NCI-H1092 treated with DMSO at 0.1 percent for 48 hours (cell line): ENCODE results near the gene BEAN1.

Experiments used
- DNase-seq: peaks from one replicate; lab custom pipeline; 2025; lab: John Stamatoyannopoulos, UW

The BEAN1 gene, protein sequence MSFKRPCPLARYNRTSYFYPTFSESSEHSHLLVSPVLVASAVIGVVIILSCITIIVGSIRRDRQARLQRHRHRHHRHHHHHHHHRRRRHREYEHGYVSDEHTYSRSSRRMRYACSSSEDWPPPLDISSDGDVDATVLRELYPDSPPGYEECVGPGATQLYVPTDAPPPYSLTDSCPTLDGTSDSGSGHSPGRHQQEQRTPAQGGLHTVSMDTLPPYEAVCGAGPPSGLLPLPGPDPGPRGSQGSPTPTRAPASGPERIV

DNA sequence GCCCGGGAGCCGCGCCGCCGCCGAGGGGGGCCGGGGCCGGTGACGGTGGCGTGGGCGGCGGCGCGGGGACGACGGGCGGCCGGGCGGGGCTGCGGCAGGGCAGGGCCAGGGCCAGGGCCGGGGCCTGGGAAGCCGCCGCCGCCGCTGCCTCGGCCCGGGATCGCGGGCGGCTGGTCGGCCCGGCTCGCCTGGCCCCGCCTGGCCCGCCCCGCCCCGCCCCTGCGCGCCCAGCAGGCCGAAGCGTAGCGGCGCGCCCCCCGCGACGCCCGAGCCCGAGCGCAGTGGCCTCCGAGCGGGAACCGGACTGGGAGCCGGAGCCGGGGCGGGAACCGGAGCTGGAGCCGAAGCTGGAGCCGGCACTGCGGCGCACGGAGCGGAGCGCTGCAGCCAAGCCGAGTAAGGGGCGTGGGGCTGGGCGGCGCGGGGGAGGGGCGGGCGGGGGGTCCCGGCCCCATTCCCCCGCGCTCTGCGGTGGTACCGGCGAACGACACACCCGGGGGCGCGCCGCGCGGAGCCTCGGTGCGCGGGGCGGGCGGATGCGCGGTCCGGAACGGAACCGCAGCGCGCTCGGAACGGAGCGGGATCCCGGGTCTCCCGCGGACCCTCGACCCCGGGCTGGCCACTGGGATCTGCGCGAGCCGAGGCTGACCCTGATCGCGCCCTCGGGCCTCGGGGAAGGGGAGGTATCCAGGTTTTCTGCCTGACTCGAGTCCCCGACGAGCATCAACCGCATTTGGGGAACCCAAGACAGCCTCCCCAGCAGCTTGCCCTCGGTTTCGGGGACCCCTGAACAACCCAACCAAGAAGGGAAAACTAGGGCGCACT is at the start of gene BEAN1:
TSS of gene BEAN1 (plus strand) at position 260 of the 825 bp plus-strand sequence. CDS start 10,382 bp downstream, outside the sequence.
- peak; percentile 9 for DNase-seq

DNA sequence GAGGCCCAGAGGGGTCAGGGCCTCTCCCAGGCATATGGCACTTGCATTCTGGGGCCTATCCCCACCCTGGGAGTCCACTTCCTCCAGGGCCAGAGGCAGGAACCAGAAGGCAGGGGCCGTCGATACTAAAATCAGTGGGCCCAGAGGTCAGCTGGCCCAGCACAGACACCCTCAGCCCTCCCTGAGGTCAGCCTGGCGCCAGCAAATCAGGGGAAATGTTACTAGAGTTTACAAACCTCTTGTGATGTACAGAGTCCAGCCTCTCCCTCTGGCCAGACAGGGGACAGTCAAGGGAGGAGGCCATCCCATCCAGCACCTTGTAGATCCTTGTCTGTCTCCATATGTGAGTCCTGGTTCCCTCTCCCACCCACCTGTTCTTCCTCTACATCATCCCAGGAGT is 49.8 kb upstream of the BEAN1 start:
- no peak for DNase-seq

DNA sequence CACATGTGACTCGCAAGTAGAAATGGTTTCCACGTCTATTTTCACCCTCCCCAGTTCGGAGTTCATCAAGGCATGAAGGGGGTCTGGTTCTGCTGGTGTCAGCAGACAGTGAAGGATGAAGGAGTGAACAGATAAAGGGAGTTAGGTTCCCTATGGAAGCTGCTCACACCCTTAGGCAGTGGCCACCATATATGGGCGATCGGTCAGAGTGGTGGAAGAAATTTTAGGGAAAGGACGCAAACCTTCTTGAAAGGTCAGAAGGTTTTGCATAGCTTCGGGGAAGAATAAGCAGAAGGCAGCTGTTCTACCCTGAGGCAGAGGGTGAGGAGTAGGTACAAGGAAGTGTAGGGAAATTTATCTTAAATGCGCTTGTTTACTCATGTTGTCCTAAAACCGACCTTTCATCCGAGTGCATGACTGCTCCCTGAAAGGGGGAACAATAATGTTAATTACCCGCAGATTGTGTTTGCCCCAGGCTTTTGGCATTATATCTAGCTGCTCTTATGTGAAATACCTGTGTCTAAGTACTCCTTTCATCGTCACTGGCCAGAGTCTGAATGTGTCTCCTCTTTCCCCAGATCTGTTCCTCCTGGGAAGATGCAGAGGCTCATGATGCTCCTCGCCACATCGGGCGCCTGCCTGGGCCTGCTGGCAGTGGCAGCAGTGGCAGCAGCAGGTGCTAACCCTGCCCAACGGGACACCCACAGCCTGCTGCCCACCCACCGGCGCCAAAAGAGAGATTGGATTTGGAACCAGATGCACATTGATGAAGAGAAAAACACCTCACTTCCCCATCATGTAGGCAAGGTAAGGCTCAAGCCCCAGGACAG is 48.1 kb upstream of the BEAN1 start:
- no peak for DNase-seq

DNA sequence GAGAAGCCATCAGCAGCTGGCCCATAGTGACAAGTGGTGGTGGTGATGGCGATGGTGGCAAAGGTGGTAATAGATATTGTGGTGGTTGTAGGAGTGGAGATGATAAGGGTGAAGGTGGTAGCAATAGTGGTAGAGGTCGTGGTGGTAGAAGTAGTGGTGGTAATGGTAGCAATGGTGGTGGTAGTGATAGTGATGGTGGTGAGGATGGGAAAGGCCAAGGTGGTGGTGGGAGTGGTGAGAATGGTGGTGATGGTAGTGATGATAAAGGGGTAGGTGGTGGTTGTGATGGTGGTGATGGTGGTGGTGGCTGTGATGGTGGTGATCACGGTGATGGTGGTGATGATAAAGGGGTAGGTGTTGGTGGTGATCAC is 47.5 kb upstream of the BEAN1 start:
- no peak for DNase-seq

DNA sequence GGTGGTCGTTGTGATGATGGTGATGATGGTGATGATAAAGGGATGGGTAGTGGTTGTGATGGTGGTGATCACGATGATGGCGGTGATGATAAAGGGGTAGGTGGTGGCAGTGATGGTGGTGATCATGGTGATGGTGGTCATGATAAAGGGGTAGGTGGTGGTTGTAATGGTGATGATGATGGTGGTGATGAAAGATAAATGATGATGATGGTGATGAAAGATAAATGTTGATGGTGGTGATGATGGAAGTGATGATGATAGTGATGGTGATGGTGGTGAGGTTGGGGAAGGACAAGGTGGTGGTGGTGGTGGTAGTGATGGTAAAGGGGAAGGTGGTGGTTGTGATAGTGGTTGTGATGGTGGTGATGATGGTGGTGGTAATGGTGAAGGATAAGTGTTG is 46.7 kb upstream of the BEAN1 start:
- DNase-seq = no peak

DNA sequence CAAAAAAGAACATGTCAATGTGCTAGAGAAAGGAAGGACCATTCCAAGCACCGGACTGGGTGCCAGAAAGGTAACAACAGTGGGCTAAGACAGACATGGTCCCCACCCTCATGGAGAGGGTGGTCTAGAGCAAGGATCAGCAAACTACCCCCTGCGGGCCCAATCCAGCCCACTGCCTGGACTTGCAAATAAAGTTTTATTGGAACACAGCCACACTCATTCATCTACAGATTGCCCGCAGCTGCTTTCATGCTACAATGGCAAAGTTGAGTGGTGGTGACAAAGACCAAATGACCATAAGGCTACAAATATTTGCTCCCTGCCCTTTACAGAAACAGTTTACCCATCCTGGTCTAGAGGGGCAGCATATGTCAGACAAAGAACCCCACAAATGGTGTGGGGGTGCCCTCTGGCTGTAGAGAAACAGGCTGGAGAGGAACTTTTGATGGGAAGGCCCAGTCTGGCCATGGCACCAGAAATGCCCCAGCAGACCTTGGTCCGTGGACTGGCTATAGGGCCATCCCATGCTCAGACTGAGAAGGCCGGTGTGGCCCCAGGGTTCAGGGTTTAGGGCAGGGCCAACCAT is 45.4 kb upstream of the BEAN1 start:
- no peak for DNase-seq

DNA sequence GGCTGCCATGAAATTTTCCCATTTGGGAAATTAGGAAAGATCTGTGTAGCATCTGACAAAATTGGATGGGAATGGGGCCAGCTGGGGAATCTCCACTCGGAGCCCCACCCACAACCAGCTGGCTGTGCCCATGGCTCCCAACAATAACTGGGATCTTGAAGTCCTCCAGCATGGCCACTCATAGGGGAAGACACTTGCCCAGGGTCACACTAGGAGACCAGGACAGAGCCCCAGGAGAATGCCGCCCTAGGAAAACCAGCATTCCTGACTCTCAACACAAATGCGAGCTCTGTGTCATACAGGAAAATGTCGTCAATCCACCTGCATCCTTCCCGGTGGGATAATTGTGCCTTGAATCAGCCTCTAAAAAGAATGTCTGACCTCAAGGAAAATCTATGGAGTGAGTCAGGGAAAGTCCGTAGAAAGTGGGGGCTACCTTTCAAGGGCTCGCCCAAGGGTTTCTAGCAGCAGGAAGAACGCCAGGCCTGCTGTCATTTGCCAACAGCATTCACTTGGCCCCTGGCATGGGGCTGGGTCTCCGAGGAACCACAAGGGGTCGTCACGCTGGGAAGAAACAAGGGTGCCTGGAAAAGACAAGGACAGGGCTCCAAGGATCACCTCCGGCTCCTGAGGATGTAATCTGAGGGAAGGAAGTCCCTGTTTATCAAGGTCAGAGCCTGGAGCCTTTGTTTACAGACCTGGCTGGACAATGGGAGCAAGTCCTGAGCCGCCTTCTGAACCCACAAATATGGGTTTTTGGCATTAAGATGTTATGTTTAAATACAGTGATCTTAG is 44.7 kb upstream of the BEAN1 start:
- DNase-seq = no peak

DNA sequence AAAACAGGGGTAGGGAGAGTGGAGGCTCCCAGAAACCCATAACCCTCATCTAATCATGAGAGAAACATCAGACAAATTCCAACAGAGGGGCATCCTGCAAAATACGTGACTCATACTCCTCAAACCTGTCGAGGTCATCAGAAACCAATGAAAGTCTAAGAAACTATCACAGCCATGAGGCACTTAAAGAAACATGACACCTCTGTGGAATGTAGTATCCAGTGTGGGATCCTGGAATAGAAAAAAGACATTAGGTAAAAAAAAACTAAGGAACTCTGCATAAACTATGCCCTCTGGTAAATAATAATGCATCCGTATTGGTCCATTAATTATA is 44.2 kb upstream of the BEAN1 start:
- no peak for DNase-seq

DNA sequence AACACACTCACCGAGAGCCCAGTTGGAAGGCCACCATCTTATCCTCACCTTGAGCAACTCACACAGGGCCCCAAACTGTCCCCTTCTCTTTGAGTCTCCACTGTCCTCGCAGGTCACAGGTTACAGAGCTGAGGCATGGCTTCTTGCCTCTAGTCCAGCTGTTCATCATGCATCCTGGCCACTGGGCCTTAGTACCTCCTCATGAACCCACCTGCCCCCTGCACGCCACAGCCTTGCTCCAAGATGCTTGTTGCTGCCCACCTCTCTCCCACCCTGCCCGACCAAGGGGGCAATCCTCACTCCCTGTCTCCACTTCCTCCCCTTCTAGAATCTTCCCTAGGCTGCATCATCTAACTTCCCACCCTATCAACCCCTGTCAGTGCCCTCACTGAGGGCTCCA is 43.5 kb upstream of the BEAN1 start:
- DNase-seq = no peak

DNA sequence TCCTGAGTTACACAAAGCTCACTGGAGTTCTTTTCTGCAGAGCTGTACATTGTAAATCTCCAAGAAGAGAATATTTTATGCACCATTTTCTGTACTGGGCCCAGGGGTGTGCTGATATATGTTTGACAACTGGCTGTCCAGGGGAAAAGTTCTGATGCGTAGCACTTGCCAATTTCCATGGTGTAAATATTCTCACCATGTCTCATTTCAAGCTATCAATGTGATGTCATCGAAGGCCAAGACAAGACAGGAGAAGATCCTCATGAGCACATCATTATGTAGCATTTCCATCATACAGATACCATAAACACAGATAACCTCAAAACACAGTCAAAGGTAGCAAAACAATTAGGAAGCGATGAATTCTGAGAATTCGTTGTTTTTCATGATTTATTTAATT is 41.7 kb upstream of the BEAN1 start:
- no peak for DNase-seq

DNA sequence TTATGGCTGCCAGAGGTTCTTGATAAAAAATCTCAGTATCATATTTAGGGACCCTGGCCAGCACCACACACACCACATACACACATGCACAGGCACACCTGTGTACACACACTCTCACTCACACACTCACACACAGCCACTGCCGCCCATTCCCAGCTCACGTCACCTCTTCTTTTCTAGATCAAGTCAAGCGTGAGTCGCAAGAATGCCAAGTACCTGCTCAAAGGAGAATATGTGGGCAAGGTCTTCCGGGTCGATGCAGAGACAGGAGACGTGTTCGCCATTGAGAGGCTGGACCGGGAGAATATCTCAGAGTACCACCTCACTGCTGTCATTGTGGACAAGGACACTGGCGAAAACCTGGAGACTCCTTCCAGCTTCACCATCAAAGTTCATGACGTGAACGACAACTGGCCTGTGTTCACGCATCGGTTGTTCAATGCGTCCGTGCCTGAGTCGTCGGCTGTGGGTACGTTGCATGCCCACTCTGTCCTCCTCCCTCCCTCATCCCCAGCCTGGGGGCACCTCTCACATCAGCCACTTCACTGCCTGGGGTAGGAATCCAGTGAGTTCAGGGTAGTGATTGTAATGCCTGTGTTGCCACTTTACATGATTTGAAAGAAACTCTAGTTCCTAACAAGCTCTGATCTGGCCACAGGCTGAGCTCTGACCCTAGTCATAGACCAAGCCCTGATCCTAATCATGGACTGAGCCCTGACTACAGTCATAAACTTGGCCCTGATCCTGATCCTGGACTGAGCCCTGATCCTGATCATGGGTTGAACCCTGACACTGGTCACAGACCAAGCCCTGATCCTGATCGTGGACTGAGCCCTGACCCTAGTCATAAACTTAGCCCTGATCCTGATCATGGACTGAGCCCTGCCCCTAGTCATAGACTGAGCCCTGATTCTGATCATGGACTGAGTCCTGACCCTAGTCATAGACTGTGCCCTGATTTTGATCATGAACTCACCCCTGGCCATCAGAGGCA is 40.2 kb upstream of the BEAN1 start:
- DNase-seq = no peak

DNA sequence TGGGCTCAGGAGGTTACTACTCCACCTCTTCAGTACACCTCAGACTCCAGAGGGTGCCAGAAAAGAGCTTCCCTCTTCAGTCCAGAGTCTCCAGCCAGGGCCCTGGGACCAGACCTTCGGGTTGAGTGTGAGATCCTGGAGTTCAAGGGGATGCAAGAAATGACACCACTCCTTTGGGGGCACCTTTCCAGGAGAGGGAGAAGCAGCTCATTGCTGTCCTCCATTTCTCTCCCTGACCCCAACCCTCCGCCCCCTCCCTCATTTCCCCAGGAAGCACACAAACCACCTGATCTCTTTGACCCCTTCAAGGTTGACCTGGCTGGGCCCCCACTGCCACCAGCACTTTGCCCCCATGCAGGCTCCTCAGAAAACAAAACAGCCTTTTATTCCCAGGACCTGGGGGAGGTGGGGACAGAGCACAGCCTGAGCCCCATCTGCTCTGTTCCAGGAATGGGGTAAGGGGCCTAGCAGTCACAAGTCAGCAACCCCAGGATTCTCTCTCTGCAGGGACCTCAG is 39.2 kb upstream of the BEAN1 start:
- no peak for DNase-seq

DNA sequence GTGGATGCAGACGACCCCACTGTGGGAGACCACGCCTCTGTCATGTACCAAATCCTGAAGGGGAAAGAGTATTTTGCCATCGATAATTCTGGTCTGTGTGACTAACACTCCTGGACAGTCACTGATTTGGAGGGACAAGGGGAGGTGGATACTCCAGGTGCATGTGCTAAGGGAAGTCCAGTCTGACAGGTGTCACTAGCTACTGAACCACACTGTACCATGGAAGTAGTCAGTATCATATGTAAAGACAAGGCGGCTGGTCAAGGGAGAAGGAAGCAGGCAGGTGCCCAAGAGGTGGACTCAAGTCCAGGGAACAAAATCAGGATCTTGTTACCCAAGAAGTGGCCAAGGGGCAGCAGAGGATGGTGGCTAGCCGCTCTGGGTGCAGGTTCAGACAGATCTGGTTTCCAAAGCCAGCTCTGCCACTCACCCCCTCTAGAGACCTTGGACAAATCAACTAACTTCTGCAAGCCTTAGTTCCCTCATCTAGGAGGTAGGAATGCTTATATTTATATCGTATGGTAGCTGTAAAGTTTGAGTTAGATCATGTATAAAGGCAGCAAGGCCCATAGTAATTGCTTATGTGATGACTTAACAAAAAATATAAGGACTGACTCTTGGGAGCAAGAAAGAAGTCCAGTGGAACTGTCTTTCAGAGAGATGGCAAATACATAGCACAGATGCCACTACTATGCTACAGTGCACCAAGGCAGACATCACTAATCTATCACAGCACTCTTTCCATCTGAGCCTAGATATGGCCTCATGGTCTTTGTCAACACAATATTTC is 38.5 kb upstream of the BEAN1 start:
- DNase-seq = no peak

DNA sequence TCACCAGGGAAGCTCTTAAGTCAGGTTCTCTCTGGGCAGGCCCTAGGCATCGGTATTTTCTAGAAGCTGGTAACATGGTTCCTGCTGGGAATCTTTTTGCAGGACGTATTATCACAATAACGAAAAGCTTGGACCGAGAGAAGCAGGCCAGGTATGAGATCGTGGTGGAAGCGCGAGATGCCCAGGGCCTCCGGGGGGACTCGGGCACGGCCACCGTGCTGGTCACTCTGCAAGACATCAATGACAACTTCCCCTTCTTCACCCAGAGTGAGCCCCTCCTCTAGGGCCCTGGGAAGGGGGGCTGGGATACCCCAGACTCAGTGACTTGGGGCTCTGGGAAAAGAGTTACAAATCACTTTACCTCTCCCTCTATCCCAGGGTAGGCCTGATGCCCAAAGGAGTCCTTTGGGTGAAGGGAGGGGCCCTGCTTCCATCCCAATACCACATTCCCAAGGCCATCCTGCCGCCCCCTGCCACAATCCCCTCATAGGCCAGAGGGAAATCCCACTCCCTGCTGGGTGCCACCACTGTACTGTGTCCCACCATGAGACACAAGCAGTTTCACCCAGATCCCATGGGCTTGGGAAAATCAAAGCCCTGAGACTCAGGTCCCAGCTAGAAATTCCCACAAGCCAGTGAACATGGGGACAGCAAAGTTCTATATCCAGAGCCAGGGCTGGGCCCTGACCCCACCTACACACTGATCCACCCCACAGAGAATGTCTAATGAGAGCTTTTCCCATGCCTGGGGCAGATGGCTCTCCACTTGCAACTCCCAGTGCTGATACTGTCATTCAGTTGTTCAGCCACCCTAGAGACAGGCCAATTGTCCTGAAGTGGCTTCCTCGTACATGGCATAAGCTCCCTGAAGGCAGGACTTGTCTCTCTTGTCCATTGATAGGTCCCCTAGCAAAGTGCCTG is 37.6 kb upstream of the BEAN1 start:
- no peak for DNase-seq

DNA sequence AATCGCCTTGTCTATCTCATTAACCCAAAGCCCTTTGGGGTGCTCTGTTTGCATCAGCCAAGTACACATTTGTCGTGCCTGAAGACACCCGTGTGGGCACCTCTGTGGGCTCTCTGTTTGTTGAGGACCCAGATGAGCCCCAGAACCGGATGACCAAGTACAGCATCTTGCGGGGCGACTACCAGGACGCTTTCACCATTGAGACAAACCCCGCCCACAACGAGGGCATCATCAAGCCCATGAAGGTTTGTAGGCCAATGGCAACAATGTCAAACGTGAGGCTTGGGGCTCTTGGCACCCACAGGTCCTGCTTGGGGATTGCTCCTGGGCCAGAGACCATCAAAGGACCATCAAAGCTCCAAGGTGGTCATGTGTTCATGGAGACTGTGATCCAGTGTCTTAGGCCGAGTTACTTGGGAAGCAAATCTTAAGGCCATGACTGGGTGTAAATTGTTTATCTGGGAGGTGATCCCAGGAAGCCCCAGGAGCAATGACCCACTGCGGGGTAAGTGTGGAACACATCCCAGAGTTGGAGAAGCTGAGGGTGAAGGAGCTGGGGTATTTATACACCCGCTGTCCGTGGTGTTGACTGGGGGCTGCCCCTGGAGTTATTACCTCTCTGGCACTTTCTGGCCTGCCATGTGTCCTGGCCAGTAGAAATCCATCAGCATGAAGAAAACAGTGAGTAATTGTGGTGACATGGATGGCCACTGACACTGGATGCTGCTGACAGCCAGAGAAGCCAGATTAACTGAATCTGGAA is 36.6 kb upstream of the BEAN1 start:
- DNase-seq = no peak

DNA sequence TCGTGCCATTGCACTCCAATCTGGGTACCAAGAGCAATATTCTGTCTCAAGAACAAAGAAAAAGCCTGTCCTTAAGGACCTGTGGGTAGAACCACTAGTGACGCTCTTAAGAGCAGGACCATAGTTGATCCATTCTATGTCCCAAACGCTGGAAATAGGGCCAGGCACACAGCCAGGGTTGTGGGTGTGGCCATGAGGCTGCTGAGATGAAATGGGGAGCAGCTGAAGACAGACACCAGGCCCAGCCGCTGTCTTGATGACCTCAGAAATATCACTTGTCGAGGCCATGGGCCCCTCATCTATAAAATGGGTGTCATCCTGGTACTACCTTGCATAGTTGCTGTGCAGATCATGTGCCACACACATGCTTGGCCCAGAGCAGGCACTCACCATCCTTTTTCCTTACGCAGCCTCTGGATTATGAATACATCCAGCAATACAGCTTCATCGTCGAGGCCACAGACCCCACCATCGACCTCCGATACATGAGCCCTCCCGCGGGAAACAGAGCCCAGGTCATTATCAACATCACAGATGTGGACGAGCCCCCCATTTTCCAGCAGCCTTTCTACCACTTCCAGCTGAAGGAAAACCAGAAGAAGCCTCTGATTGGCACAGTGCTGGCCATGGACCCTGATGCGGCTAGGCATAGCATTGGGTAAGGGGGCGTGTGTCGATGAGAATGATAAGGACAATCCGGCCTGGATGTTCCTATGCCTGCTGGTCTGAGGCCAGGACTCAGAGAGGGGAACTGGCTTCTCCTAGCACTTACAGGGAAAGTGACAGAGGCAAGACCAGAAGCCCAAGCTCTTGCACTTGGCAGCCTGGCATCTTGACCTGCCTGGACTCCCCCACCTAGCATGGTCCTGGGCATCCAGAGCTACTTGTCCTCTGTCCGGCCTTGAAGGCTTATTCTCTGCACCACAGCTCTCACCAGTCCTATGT is 35.1 kb upstream of the BEAN1 start:
- no peak for DNase-seq
